Nasal cavity respiratory epithelium epithelial cell of viscerocranial mucosa (primary cell): ENCODE measurements around the gene VAV3. TPM values are rescaled to one million over a fixed set of nuclear protein-coding genes. Genes with fewer than 3 reads are reported as not detected.

Source experiments
- total RNA-seq: library from RNA; depleted of rRNA; stranded (reverse); fragments of >200 nt; gene quantifications from 2 replicates; pipeline ENCODE4 v1.2.3, GENCODE V29; 2014

Gene VAV3, protein sequence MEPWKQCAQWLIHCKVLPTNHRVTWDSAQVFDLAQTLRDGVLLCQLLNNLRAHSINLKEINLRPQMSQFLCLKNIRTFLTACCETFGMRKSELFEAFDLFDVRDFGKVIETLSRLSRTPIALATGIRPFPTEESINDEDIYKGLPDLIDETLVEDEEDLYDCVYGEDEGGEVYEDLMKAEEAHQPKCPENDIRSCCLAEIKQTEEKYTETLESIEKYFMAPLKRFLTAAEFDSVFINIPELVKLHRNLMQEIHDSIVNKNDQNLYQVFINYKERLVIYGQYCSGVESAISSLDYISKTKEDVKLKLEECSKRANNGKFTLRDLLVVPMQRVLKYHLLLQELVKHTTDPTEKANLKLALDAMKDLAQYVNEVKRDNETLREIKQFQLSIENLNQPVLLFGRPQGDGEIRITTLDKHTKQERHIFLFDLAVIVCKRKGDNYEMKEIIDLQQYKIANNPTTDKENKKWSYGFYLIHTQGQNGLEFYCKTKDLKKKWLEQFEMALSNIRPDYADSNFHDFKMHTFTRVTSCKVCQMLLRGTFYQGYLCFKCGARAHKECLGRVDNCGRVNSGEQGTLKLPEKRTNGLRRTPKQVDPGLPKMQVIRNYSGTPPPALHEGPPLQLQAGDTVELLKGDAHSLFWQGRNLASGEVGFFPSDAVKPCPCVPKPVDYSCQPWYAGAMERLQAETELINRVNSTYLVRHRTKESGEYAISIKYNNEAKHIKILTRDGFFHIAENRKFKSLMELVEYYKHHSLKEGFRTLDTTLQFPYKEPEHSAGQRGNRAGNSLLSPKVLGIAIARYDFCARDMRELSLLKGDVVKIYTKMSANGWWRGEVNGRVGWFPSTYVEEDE
- 4.3 and 8.2 TPM in 2 replicates for total RNA-seq

DNA sequence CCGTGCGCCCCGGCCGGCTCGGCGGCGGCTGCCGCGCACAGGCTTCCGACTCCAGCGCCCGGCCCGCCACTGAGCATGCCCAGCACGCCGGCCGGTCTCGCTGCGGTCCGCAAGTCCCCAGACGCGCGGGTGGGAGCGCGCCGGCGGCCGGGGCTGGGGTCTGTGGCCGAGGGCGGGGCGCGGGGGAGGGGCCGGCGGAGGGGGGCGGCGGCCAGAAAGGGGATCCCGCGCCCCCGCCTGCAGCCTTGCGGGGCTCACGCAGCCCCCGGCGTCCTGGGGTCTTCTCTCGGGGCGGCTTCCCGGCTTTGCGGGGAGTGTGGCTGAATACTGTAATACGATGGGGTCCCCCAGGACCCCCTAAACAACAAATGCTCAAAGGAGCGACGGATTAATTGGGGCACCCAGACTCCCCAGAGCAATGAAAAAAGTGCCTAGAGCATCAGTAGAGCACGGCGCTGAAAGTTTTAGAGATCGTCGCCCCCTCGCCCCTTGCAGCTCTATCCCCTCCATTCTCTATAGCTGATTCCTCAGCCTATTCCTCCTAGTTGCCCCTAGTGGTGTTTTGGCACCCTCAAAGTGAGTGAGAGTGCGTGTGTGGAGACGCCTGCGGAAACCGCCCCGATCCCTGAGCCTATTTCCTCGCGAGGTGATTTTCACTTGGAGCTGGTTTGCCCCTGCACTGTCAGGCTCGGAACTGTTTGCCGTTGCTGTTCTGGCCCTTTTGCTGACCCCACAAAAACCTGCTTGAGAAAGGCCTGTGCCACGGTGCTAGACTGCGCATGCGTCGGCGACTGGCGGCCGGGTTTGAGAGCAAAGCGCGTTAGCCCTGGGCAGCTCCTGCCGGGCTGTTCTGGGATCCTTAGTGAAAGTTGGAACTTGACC, at the start of gene VAV3:
Gene VAV3 (minus strand): TSS at position 71 of the 882 bp plus-strand sequence. CDS start 311 bp downstream, outside the sequence.

Other genes starting within 250 kb of the VAV3 start
- 41.7 and 78.2 TPM in 2 replicates for gene SLC25A24, start 235.2 kb upstream of the VAV3 start, total RNA-seq